ENCODE measurements around the gene RPH3AL. TPM values are rescaled to one million over a fixed set of nuclear protein-coding genes. Genes with fewer than 3 reads are reported as not detected.
A peak's percentile ranks its signal among the peaks of the same experiment; 100 is the strongest.
"Not testable (repeated sequence)": the region's sequence is repeated elsewhere in the genome, so short reads cannot be mapped to it uniquely, and the experiment has no call there.

The RPH3AL gene
- total RNA-seq, 1 experiment from 2014 or later: 22.0 TPM

DNA sequence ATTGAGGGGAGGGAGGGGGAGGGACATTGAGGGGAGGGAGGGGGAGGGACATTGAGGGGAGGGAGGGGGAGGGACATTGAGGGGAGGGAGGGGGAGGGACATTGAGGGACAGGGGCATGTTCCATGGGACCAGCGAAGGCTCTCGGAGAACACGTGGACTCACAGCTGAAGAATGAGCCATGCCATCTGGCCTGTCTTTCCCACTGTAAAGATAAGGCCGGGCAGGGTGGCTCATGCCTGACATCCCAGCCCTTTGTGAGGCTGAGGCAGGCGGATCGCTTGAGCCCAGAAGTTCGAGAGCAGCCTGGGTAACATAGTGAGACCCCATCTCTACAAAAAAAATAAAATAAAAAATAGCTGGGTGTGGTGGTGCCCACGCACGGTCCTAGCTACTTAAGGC lies 32.5 kb downstream of the RPH3AL start:
- no peak for DNase-seq (ENCODE audit: low read depth)

- DNase-seq (ENCODE audit: low read depth): no peak
These were observed 33.3 kb downstream of the RPH3AL start for GRCh38 chr17:319266-319665.

GRCh38 chr17:317070-317469 lies 35.5 kb downstream of the RPH3AL start:
- not testable (repeated sequence) for DNase-seq (ENCODE audit: low read depth)

GRCh38 chr17:315399-315798 lies 37.2 kb downstream of the RPH3AL start:
- not testable (repeated sequence) for DNase-seq (ENCODE audit: low read depth)

GRCh38 chr17:314614-314944 lies 38.0 kb downstream of the RPH3AL start:
- not testable (repeated sequence) for DNase-seq (ENCODE audit: low read depth)

DNA sequence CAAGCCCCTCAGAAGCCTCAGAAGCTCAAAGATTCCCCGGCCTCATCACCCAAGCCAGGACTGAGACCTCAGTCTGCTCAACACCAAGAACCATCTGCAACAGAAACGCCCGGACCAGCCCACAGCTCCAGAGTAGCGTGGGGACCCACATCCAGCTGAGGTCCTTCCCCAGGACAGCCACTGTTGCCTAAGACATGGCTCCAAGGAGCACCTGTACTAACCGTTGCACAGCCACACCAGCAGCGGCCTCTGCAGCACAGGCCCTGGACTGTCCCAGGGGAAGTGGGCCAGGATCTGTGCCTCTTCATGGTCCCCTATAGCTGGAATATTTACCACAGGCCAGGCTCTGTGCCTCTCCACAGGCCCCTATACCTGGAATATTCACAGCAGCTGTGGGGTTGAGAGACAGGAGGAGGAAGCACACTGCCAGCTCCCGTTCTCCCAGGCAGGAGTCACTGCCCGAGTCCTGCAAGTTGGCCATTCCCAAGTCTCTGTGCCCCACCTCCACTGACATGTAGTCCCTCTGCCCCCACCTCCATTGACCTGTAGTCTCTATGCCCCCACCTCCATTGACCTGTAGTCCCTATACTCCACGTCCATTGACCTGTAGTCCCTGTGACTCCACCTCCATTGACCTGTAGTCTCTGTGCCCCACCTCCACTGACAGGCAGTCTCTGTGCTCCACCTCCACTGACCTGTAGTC lies 38.5 kb downstream of the RPH3AL start:
- DNase-seq (ENCODE audit: low read depth): no peak

DNA sequence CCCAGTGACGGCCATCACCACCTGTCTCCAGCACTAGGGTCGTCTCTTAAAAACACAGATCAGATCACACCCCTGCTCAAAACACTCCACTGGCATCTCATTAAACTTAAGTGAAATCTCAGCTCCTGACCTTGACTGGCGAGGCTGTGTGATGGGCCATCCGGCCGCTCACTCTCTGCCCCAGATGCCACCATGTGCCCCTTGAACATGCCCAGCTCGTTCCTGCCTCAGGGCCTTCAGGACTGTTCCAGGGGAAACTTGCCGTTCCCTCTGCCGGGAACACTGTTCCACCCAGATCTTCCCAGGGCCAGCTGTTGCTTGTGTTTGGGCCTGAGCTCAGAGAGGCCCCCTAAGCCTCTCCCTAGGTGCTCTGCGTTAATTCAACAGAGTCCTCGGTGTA lies 39.4 kb downstream of the RPH3AL start:
- no peak for DNase-seq (ENCODE audit: low read depth)

DNA sequence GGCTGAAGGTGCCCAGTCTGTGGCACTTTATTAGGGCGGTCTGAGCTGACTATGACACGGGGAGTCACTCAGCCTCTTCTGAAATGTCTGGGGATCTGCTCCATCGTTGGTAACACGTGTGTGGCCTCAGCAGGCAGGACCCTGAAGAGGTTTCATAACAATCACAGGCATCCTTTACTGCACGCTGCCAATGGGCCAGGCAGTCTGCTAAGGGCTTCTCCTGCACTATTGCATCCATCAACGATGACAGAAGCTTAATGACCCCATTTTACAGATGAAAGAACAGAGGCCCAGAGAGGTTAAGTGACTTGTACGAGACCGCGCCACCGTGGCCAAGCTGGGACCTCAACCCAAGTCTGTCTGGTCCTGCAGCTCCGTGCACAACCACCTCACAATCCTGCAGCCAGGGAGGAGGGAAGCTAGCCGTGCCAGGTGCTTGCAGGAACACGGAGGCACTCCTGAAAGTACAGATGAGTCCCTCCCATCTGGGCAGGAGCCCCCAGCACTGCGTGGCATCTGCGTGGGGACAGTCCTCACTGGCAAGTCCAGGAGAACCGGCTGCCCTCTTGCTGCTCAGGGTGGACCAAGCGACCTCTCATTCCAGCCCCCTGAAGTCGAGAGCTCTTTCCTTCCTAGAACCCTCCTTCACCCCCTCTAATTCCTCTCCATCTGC lies 40.0 kb downstream of the RPH3AL start:
- no peak for DNase-seq (ENCODE audit: low read depth)

- DNase-seq (ENCODE audit: low read depth): no peak
These were observed 41.4 kb downstream of the RPH3AL start for GRCh38 chr17:311119-311782.

DNA sequence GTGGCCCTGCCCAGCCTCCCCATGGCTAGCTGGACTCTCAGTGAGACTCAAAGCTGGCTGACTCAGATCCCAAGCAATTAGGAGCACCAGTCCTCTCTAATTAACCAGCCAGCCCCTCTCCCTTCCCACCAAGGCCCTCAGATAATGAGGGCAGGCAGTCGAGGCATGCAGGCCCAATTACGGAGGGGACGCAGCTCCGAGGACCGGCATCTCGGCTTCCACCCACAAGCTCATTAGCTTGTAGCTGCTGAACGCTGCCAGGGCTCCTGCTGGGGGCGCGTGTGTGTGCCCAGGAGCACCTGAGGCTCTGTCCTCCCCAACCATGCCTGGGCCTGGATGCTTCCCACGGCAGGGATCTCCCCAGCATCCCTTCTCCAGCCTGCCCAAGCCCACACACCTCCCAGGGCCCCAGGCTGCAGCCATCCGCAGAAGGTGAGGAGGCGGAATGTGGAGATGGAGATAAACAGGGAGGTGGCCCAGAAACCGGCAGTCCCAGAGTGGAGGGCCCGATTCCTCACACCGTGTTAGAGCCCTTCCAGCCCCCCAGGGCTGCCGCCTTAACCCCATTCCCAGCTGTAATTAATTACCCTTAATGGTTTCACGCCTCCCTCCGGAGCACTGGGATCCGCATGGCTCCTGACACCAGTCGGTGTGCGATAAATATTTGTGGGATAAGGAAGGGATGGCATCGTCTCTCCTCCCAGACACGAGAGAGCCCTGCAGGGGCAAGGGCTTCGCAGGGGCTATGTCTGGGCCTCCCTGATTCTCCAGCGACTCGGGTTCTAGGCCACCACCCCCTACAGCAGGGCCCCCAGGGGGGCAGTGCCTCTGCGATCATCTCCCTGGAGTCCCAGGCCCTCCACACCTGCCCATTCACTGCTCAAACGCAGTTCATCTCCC lies 42.2 kb downstream of the RPH3AL start:
- DNase-seq (ENCODE audit: low read depth): no peak

- peak; percentile 26 for DNase-seq (ENCODE audit: low read depth)
These were observed 43.2 kb downstream of the RPH3AL start for GRCh38 chr17:309361-309888.

GRCh38 chr17:307741-308507 lies 44.7 kb downstream of the RPH3AL start:
- no peak for DNase-seq (ENCODE audit: low read depth)

GRCh38 chr17:307295-307691 lies 45.3 kb downstream of the RPH3AL start:
- no peak for DNase-seq (ENCODE audit: low read depth)

GRCh38 chr17:306536-307294 lies 45.9 kb downstream of the RPH3AL start:
- no peak for DNase-seq (ENCODE audit: low read depth)

DNA sequence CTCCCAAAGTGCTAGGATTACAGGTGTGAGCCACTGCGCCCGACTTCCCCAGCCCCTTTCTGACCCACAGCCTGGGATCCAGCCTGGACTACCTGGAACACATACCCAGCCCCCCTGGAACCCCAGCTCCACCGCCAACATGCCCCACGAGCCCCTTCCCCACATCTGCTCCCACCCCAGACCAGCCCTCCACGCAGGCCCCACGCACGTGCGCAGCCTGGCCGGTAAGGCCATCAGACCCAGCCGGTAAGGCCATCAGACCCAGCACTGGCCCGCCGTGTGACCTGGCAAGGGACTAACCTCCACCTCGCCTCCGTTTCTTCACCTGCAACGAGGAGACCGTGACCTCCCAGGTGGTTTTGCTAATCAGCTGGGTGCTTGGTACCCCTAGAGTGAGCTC lies 46.5 kb downstream of the RPH3AL start:
- no peak for DNase-seq (ENCODE audit: low read depth)

- DNase-seq (ENCODE audit: low read depth): no peak
These were observed 47.3 kb downstream of the RPH3AL start for GRCh38 chr17:305090-305976.

GRCh38 chr17:304461-304860 lies 48.1 kb downstream of the RPH3AL start:
- DNase-seq (ENCODE audit: low read depth): no peak

DNA sequence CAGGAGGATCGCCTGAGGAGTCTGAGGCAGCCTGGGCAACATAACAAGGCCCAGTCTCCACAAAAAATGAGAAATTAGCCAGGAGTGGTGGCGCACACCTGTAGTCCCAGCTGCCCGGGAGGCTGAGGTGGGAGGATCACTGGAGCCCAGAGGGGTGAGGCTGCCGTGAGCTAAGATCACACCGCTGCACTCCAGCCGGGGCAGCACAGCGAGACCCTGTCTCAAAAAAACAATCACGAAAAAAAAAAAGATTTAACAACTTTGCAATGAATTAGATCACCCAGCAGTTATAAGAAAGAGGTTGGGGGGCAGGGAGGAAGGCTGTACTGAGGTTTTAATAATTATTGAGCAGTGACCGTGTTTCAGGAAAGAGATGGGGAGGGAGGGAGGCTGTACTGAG lies 49.4 kb downstream of the RPH3AL start:
- DNase-seq (ENCODE audit: low read depth): no peak

- no peak for DNase-seq (ENCODE audit: low read depth)
These were observed 50.3 kb downstream of the RPH3AL start for GRCh38 chr17:302300-302698.
